GM19455 (cell line): ENCODE results near the gene FNDC11.

Source experiments
- ATAC-seq: cut with Tn5 transposase; IDR thresholded peaks from one replicate; pipeline ENCODE4 v1.9.1; 2021; ENCODE audit not compliant: unreplicated experiment

FNDC11 gene

GRCh38 chr20:63522981-63523611, 30.9 kb upstream of the FNDC11 start:
- ATAC-seq = no peak

- ATAC-seq = no peak
Measured at GRCh38 chr20:63525185-63525584, 28.8 kb upstream of the FNDC11 start.

GRCh38 chr20:63525971-63526370, 28.0 kb upstream of the FNDC11 start:
- no peak for ATAC-seq

GRCh38 chr20:63527184-63527583, 26.8 kb upstream of the FNDC11 start:
- ATAC-seq = no peak

GRCh38 chr20:63529180-63529860, 24.6 kb upstream of the FNDC11 start:
- no peak for ATAC-seq

GRCh38 chr20:63529861-63530787, 23.8 kb upstream of the FNDC11 start:
- ATAC-seq = no peak

GRCh38 chr20:63530788-63531160, 23.2 kb upstream of the FNDC11 start:
- ATAC-seq = no peak

GRCh38 chr20:63531686-63532448, 22.1 kb upstream of the FNDC11 start:
- no peak for ATAC-seq

- no peak for ATAC-seq
Measured at GRCh38 chr20:63532449-63532971, 21.4 kb upstream of the FNDC11 start.

GRCh38 chr20:63533388-63533787, 20.6 kb upstream of the FNDC11 start:
- no peak for ATAC-seq

GRCh38 chr20:63533871-63534393, 20.0 kb upstream of the FNDC11 start:
- ATAC-seq = no peak

GRCh38 chr20:63534427-63534830, 19.5 kb upstream of the FNDC11 start:
- ATAC-seq = no peak

GRCh38 chr20:63534831-63535651, 18.9 kb upstream of the FNDC11 start:
- ATAC-seq = no peak

- ATAC-seq = no peak
Measured at GRCh38 chr20:63536241-63536977, 17.6 kb upstream of the FNDC11 start.

GRCh38 chr20:63536997-63537524, 16.9 kb upstream of the FNDC11 start, which contains the start of gene PTK6:
Gene PTK6 (minus strand): TSS chr20:63537376. CDS start chr20:63537314, 62 bp downstream.
- peak; percentile 25 for ATAC-seq

- peak; percentile 81 for ATAC-seq
Measured at GRCh38 chr20:63537525-63538203, 16.3 kb upstream of the FNDC11 start.

- no peak for ATAC-seq
Measured at GRCh38 chr20:63538204-63539091, 15.5 kb upstream of the FNDC11 start.
